ENCODE data around the gene C12orf56. TPM values are rescaled to one million over a fixed set of nuclear protein-coding genes. Genes with fewer than 3 reads are reported as not detected.
A peak's percentile ranks its signal among the peaks of the same experiment; 100 is the strongest.

Gene C12orf56
- total and polyA plus RNA-seq, 9 of the 15 experiments (the other 6 are each of a cell fraction or from before 2014, with no cell fraction given) = 0.40 to 4.8 (median 1.2) TPM

- TF ChIP-seq ARID4B (CRISPR knock-in tag; IDR thresholded peaks at IDR 0.05) = 0 out of 2 replicates have a peak, but pooled peaks have one; percentile 12
- TF ChIP-seq GATAD2B (IDR thresholded peaks at IDR 0.05; ENCODE audit: borderline replicate concordance) = peak; percentile 76; the same call in 1 of the 2 replicates
- TF ChIP-seq STAT5A (IDR thresholded peaks at IDR 0.05; ENCODE audit: borderline replicate concordance, low read length) = no peak; the same call in 1 of the 2 replicates
- TF ChIP-seq MXD1 (CRISPR knock-in tag; IDR thresholded peaks at IDR 0.05; ENCODE audit: borderline replicate concordance, poor library complexity, severe bottlenecking) = no peak
- no peak for TF ChIP-seq EHMT2 (IDR thresholded peaks at IDR 0.05)
- TF ChIP-seq ZNF512 (tag; IDR thresholded peaks at IDR 0.05) = no peak
- no peak for TF ChIP-seq ATF2 (CRISPR knock-in tag; IDR thresholded peaks at IDR 0.05)
- TF ChIP-seq ETS2 (tag; IDR thresholded peaks at IDR 0.05; ENCODE audit: borderline replicate concordance, poor library complexity, severe bottlenecking) = no peak
- TF ChIP-seq STAT5B (CRISPR knock-in tag; IDR thresholded peaks at IDR 0.05) = no peak
- TF ChIP-seq KAT2B (IDR thresholded peaks at IDR 0.05; ENCODE audit: low read depth, low read length) = no peak
- TF ChIP-seq E2F8 (IDR thresholded peaks at IDR 0.05; ENCODE audit: low read depth, partially characterized antibody) = peak; percentile 23
- TF ChIP-seq ASH1L (IDR thresholded peaks at IDR 0.05; ENCODE audit: borderline replicate concordance, low read depth, partially characterized antibody) = no peak
- TF ChIP-seq SREBF2 (CRISPR knock-in tag; IDR thresholded peaks at IDR 0.05) = no peak
- TF ChIP-seq BCOR (IDR thresholded peaks at IDR 0.05) = no peak
- TF ChIP-seq ZNF445 (CRISPR knock-in tag; IDR thresholded peaks at IDR 0.05; ENCODE audit: low read depth) = no peak
- TF ChIP-seq JUNB (CRISPR knock-in tag; conservative IDR thresholded peaks at IDR 0.05) = 0 out of 2 replicates have a peak, but pooled peaks have one; percentile 27
These were observed 13.3 kb upstream of the C12orf56 start, which contains the start of gene XPOT (continued) for GRCh38 chr12:64403707-64404469.

All from K562 (cell line).